LNCAP (cell line): Measurements from ENCODE around the gene PRAC1.

Experiments
- TF ChIP-seq, protein P1 (sequence below): fragments of 450-650 bp; IDR thresholded peaks from 2 replicates; pipeline ENCODE4 v1.5.1; 2017; ENCODE audit warnings: mild to moderate bottlenecking

PRAC1 gene

DNA sequence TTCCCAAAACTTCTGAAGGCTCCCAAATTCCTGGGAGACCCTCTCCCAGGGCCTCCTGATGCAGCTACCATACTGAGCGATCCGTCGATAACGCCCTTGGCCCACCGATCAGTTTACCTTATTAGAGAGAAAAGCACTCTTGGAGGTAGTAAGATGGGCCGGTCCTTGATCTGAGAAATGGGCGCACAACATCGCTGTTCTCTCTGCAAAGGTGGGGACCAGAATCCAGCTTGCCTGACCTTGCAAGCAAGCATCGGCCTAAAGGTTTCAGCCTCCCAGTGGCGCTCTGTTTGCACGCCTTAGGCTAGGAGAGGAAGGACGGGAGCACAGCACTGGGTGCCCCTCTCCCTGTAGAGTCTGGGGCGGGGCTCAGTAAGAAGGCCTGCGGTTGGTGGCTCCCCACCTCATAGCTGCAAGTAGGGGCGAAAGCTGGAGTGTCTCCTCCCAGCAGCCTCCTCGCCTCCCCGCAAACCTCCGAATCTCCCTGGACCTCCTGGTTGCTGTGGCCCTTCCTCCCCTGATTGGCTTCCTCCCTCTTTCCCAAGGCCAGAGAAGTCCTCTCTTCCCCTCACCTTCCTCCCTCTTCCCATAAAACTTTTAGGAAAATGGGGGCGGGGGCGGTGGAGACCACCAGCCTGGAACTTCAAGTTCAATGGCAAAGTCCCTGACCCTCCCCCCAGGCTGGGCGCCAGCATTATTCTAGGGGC is at the start of gene PRAC1:
Gene PRAC1 (minus strand): TSS at position 318 of the 707 bp plus-strand sequence. CDS start 126 bp downstream, at position 192.
- TF ChIP-seq, protein P1, sequence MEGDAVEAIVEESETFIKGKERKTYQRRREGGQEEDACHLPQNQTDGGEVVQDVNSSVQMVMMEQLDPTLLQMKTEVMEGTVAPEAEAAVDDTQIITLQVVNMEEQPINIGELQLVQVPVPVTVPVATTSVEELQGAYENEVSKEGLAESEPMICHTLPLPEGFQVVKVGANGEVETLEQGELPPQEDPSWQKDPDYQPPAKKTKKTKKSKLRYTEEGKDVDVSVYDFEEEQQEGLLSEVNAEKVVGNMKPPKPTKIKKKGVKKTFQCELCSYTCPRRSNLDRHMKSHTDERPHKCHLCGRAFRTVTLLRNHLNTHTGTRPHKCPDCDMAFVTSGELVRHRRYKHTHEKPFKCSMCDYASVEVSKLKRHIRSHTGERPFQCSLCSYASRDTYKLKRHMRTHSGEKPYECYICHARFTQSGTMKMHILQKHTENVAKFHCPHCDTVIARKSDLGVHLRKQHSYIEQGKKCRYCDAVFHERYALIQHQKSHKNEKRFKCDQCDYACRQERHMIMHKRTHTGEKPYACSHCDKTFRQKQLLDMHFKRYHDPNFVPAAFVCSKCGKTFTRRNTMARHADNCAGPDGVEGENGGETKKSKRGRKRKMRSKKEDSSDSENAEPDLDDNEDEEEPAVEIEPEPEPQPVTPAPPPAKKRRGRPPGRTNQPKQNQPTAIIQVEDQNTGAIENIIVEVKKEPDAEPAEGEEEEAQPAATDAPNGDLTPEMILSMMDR: no peak; the same call in 1 of the 2 replicates

DNA sequence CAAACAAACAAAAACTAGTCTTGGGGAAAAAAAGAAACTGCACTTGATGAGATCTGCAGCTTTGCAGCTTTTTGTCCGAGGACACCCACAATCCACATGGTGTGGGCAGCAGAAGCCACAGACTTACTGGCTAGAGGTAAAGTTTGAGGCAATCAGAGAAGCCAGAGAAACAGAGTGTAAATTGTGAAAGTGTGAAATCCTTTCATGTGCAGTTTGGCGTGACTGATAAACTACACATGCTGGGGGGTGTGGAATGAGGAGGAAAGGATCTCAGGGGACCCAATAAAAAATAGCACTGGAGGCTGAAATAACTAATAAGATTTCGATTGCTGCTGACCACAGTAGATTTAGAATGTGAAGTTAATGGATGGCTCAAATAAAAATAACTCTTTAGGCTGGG is 48.6 kb upstream of the PRAC1 start:
- TF ChIP-seq, protein P1: no peak

DNA sequence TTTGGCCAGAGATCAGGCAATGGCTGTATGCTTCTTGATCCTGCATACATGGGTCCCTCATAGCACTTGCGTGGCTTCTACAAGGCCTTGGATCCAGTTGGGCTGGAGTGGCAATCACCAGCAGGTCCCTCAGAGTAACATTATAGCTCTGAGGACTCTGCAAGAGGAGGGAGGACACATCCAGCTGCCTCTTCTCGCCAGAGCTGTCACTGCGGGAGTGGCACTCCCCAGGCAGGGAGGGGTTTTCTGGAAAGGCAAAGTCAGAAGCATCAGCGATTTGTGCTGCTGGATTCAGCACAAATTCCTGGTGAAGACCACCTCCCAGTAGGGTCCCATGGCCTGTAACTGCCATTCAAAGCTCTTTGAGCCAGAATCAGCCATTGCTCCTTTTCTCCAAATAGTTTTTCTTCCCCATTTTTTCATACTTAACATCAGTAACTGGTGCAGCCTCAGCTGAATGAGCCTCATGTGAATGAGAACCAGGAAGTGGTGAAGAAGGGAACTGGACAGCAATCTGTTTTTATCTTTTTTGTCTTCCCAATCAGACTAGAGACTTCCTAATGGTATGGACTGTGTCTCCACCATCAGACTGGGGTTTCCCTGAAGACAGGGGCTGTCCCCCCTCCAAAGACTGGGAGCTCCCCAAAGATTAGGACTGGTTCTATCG is 46.8 kb upstream of the PRAC1 start:
- TF ChIP-seq, protein P1: no peak

DNA sequence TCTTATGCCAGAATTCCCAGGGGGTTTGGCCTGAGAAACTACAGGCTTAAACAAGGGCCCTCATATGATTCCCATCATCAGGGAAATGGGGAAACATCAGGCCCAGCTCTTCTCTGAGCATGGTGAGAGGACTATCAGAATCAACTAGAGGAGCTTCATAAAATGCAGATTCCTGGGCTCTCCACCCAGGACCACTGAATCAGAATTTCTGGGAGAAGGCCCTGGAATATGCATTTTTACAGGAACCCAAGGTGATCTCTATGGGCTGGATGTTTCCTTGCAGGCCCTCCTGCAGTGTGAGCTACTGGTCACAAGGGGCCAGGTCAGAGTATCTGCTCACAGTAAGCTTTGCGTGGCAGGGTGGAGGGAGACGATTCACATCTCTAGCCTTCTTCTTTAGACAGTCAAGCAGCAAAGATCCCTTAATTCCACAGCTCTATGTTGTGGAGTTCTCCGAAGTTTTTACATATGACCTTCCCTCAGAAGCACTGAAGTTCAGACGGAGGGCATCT is 45.0 kb upstream of the PRAC1 start:
- TF ChIP-seq, protein P1: no peak

DNA sequence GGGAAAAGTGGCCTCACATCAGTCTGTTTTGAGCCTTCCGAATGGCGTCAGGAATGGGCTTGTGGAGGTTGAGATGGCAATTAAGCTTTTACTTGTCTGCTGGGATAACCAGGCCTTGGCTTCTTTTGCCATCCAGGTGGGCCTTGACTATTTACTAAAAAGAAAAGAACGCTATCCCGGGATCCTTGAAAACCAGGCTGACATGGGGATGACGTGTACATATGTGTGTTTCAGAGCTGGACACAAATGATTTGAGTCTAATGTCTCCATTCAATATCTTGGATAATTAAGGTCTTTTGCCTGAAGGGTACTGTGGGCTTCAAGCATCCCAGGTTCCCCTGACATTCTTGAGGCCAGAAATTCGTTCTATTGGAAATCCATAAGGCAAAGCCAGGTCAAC is 38.8 kb upstream of the PRAC1 start:
- TF ChIP-seq, protein P1: no peak

DNA sequence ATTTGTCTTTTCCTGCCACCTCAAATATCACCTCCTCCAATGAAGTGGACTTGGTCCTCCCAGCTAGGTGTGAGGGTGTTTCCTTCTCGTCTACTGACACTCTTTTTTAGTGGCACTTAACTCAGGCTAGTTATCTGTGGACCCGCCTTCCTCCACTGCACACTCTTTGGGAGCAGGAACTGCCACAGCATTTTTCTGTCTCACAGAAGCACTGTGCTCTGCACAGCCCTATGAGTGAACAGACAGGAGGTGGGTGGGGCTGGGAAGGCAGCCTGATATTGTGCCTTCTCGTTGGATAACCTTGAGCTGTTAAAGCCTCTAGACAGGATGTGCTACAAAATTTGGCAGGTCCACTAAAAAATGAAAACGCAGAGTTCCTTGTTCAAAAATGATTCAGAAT is 38.1 kb upstream of the PRAC1 start:
- TF ChIP-seq, protein P1: no peak

DNA sequence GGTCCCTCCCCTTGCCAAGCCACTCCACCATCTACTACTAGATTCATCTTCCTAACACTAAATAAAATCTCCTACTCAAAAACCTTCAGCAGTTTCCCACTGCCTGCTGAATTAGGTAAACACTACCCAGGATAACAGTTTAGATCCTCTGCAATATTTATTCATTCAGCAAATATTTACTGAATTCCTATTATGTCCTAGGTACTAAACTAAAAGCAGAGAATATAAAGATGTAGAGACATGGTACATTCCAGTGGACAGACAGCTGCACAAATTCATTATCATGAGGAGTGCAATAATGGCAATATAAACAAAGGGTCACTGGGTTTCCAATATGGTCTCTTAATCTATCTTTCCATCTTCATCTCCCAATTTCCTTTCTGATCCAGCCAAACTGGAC is 37.0 kb upstream of the PRAC1 start:
- TF ChIP-seq, protein P1: no peak
